Measurements from ENCODE around the gene MAFG.

Gene MAFG

GRCh38 chr17:81889602-81890001 lies 37.9 kb downstream of the MAFG start:
- no peak for FAIRE-seq

- FAIRE-seq = no peak
These were observed 38.4 kb downstream of the MAFG start for GRCh38 chr17:81888988-81889595.

- no peak for FAIRE-seq
These were observed 39.2 kb downstream of the MAFG start for GRCh38 chr17:81888105-81888987.

GRCh38 chr17:81885869-81886548 lies 41.5 kb downstream of the MAFG start:
- no peak for FAIRE-seq

GRCh38 chr17:81885454-81885853 lies 42.1 kb downstream of the MAFG start:
- no peak for FAIRE-seq

- no peak for FAIRE-seq
These were observed 42.6 kb downstream of the MAFG start for GRCh38 chr17:81884968-81885367.

- FAIRE-seq = no peak
These were observed 43.0 kb downstream of the MAFG start for GRCh38 chr17:81884520-81884919.

GRCh38 chr17:81879121-81879520 lies 48.4 kb downstream of the MAFG start:
- FAIRE-seq = no peak

GRCh38 chr17:81878294-81878693 lies 49.2 kb downstream of the MAFG start:
- peak; percentile 27 for FAIRE-seq

GRCh38 chr17:81877569-81877968 lies 50.0 kb downstream of the MAFG start:
- FAIRE-seq = no peak

GRCh38 chr17:81871387-81872230 lies 55.9 kb downstream of the MAFG start:
- FAIRE-seq = no peak

- no peak for FAIRE-seq
These were observed 56.6 kb downstream of the MAFG start, which contains the start of gene ARHGDIA for GRCh38 chr17:81870981-81871386. ARHGDIA (minus strand) TSS chr17:81871337; CDS start chr17:81869930, 1,407 bp downstream.

- no peak for FAIRE-seq
These were observed 57.2 kb downstream of the MAFG start for GRCh38 chr17:81870131-81870980.

- no peak for FAIRE-seq
These were observed 58.1 kb downstream of the MAFG start for GRCh38 chr17:81869221-81870130.

GRCh38 chr17:81868674-81869220 lies 58.8 kb downstream of the MAFG start:
- FAIRE-seq = no peak

All from G401.6 (cell line).